ENCODE results near the gene GUCA2A.

- TF ChIP-seq CEBPB (IDR thresholded peaks at IDR 0.05; ENCODE audit: low read depth, low read length) (no peak), POLR2AphosphoS5 (IDR thresholded peaks at IDR 0.05; ENCODE audit: low read depth, low read length) (no peak), BRCA1 (IDR thresholded peaks at IDR 0.05; ENCODE audit: low read depth, low read length) (no peak), POLR2A (IDR thresholded peaks at IDR 0.05; ENCODE audit: control extremely low read depth in 1 of 2, low read depth in 2 of 2, low read length in 2 of 2) (no peak), TAF1 (IDR thresholded peaks at IDR 0.05; ENCODE audit: low read depth, low read length) (no peak), CTCF (IDR thresholded peaks at IDR 0.05; ENCODE audit: control extremely low read depth in 1 of 3, insufficient read depth in 1 of 3, low read depth in 1 of 3, low read length in 3 of 3) (no peak), YY1 (IDR thresholded peaks at IDR 0.05; ENCODE audit: low read depth, low read length) (no peak), GTF2F1 (IDR thresholded peaks at IDR 0.05; ENCODE audit: borderline replicate concordance, low read depth, low read length) (no peak)
Observed at GRCh38 chr1:42158189-42158588, 6.4 kb downstream of the GUCA2A start.

Data from H1 (cell line).